PFSK-1 (cell line): Measurements from ENCODE around the gene SMAD4.

Source experiments
- FOXP2 ChIP-seq: optimal IDR thresholded peaks from 2 replicates; pipeline ENCODE3; 2011; ENCODE audit warnings: borderline replicate concordance, control low read depth, inconsistent platforms; ENCODE audit not compliant: insufficient read depth; ENCODE audit errors: extremely low read length, extremely low read depth
- POLR2AphosphoS5 ChIP-seq: IDR thresholded peaks from 2 replicates; pipeline ENCODE4 v1.6.1; 2012; ENCODE audit warnings: low read depth, mild to moderate bottlenecking, control low read depth, low read length, moderate library complexity
- REST ChIP-seq, 2 experiments: IDR thresholded peaks; 2 replicates each; pipeline versions ENCODE4 v1.6.1 to v1.8.0; 2011 to 2012; ENCODE audit warnings: low read depth in 2 of 2, low read length in 2 of 2, control low read depth in 1 of 2, inconsistent platforms in 1 of 2, mild to moderate bottlenecking in 1 of 2, moderate library complexity in 1 of 2; ENCODE audit not compliant: insufficient read depth in 1 of 2
- SIN3A ChIP-seq: IDR thresholded peaks from 2 replicates; pipeline ENCODE4 v1.6.1; 2012; ENCODE audit warnings: mild to moderate bottlenecking, low read length, moderate library complexity, borderline replicate concordance; ENCODE audit not compliant: insufficient read depth
- TAF1 ChIP-seq: IDR thresholded peaks from 2 replicates; pipeline ENCODE4 v1.6.1; 2012; ENCODE audit warnings: low read length, control low read depth, borderline replicate concordance; ENCODE audit not compliant: insufficient read depth

The SMAD4 gene

GRCh38 chr18:50986360-50987087, 43.5 kb upstream of the SMAD4 start:
- TF ChIP-seq TAF1 (no peak), REST (IDR thresholded peaks at IDR 0.05; ENCODE audit: insufficient read depth in 1 of 2, low read depth in 2 of 2, low read length in 2 of 2) (no peak), SIN3A (no peak), FOXP2 (no peak), POLR2AphosphoS5 (no peak)

- no peak for TF ChIP-seq POLR2AphosphoS5
- no peak for TF ChIP-seq REST (IDR thresholded peaks at IDR 0.05; ENCODE audit: insufficient read depth in 1 of 2, low read depth in 2 of 2, low read length in 2 of 2)
- no peak for TF ChIP-seq FOXP2
- no peak for TF ChIP-seq TAF1
- TF ChIP-seq SIN3A: no peak
These were observed 42.8 kb upstream of the SMAD4 start for GRCh38 chr18:50987261-50987660.

- TF ChIP-seq SIN3A (no peak), REST (IDR thresholded peaks at IDR 0.05; ENCODE audit: insufficient read depth in 1 of 2, low read depth in 2 of 2, low read length in 2 of 2) (no peak)
These were observed 40.3 kb upstream of the SMAD4 start for GRCh38 chr18:50989711-50990110.

- TF ChIP-seq FOXP2 (no peak), REST (IDR thresholded peaks at IDR 0.05; ENCODE audit: insufficient read depth in 1 of 2, low read depth in 2 of 2, low read length in 2 of 2) (no peak), SIN3A (no peak), POLR2AphosphoS5 (no peak), TAF1 (no peak)
These were observed 37.7 kb upstream of the SMAD4 start for GRCh38 chr18:50992351-50992762.

GRCh38 chr18:50994031-50994430, 36.0 kb upstream of the SMAD4 start:
- no peak for TF ChIP-seq TAF1
- no peak for TF ChIP-seq SIN3A
- TF ChIP-seq POLR2AphosphoS5: no peak
- TF ChIP-seq FOXP2: no peak
- TF ChIP-seq REST (IDR thresholded peaks at IDR 0.05; ENCODE audit: insufficient read depth in 1 of 2, low read depth in 2 of 2, low read length in 2 of 2): no peak
